ENCODE data around the gene UCN2. TPM values are rescaled to one million over a fixed set of nuclear protein-coding genes. Genes with fewer than 3 reads are reported as not detected.

Gene UCN2
- total RNA-seq, result not detected
- total RNA-seq, result 0.08 to 0.12 reads per million in 2 donors

DNA sequence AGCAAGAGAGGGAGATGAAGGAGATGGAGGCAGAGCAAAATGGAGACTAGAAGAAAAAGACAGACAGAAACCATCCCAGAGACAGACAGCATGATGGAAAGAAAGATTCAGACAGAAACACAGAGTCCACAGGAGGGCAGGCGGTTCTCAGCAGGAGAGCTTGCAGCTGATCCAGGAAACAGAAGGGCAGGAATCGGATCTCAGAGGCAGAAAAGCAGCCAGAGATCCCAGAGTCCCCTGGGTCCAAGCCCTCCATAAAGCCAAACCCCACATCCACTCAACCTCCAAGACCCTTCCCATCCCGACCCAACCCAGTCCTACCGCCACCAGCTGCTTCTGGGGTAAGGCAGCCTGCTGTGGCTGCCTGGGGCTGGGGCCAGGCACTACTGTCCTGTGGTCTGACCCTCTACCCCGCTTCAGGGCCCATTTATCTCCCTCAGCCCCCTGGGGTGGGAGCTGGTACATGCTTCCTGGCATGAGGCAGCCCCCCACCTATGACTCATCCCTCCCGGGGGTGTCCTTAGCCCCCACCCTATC lies at the start of gene UCN2:
UCN2 (minus strand) TSS at position 400 of the 537 bp plus-strand sequence. CDS start 657 bp downstream, outside the sequence.
- Mint-ChIP-seq H3K27ac (peak within 1 kb of the TSS; percentile 57), H3K36me3 (ENCODE audit: low read depth) (no peaks in the 10 kb centered on the region), H3K4me3 (no peak within 1 kb of the TSS), H3K4me1 (peaks cover 19% of the 10 kb centered on the region), H3K27me3 (peaks cover 9% of the 10 kb centered on the region)
- DNase-seq, result no peak
- ATAC-seq, result no peak
- H3K9me3 ChIP-seq (ENCODE audit: control insufficient read depth, low read length, poor library complexity, severe bottlenecking), result no peaks in the 10 kb centered on the region

- Mint-ChIP-seq H3K4me1 (peaks cover 14% of the 10 kb centered on the region), H3K27me3 (no peaks in the 10 kb centered on the region), H3K27ac (no peak overlapping the region), H3K36me3 (ENCODE audit: low read depth) (peaks cover 3% of the 10 kb centered on the region), H3K4me3 (no peak overlapping the region)
- DNase-seq (no peak), ATAC-seq (no peak)
- H3K9me3 ChIP-seq (ENCODE audit: control insufficient read depth, low read length, poor library complexity, severe bottlenecking), result no peaks in the 10 kb centered on the region
These were observed 48.7 kb upstream of the UCN2 start for GRCh38 chr3:48612309-48612708.

GRCh38 chr3:48609088-48610005 lies 45.8 kb upstream of the UCN2 start, which contains the start of gene UQCRC1:
TSS of gene UQCRC1 (minus strand) at chr3:48609646. CDS start at chr3:48609620, 26 bp downstream.
- DNase-seq (peak; percentile 89 to 90 (median 89)), ATAC-seq (peak; percentile 99)
- H3K9me3 ChIP-seq (ENCODE audit: control insufficient read depth, low read length, poor library complexity, severe bottlenecking), result no peaks in the 10 kb centered on the region
- peak within 1 kb of the TSS; percentile 91 for H3K27ac Mint-ChIP-seq
- peaks cover 18% of the 10 kb centered on the region for H3K4me1 Mint-ChIP-seq
- peak within 1 kb of the TSS; percentile 99 for H3K4me3 Mint-ChIP-seq
- no peaks in the 10 kb centered on the region for H3K27me3 Mint-ChIP-seq
- H3K36me3 Mint-ChIP-seq (ENCODE audit: low read depth), result peaks cover 3% of the 10 kb centered on the region

GRCh38 chr3:48607519-48607918 lies 43.9 kb upstream of the UCN2 start:
- ATAC-seq, result no peak
- Mint-ChIP-seq H3K4me3 (no peak overlapping the region), H3K4me1 (peaks cover 18% of the 10 kb centered on the region), H3K27me3 (no peaks in the 10 kb centered on the region), H3K36me3 (ENCODE audit: low read depth) (peaks cover 6% of the 10 kb centered on the region), H3K27ac (no peak overlapping the region)
- H3K9me3 ChIP-seq (ENCODE audit: control insufficient read depth, low read length, poor library complexity, severe bottlenecking), result no peaks in the 10 kb centered on the region
- no peak for DNase-seq

GRCh38 chr3:48601622-48601994 lies 38.0 kb upstream of the UCN2 start:
- DNase-seq (no peak), ATAC-seq (no peak)
- Mint-ChIP-seq H3K36me3 (ENCODE audit: low read depth) (peaks cover 5% of the 10 kb centered on the region), H3K27ac (no peak overlapping the region), H3K4me1 (peaks cover 8% of the 10 kb centered on the region), H3K4me3 (no peak overlapping the region), H3K27me3 (no peaks in the 10 kb centered on the region)
- no peaks in the 10 kb centered on the region for H3K9me3 ChIP-seq (ENCODE audit: control insufficient read depth, low read length, poor library complexity, severe bottlenecking)

DNA sequence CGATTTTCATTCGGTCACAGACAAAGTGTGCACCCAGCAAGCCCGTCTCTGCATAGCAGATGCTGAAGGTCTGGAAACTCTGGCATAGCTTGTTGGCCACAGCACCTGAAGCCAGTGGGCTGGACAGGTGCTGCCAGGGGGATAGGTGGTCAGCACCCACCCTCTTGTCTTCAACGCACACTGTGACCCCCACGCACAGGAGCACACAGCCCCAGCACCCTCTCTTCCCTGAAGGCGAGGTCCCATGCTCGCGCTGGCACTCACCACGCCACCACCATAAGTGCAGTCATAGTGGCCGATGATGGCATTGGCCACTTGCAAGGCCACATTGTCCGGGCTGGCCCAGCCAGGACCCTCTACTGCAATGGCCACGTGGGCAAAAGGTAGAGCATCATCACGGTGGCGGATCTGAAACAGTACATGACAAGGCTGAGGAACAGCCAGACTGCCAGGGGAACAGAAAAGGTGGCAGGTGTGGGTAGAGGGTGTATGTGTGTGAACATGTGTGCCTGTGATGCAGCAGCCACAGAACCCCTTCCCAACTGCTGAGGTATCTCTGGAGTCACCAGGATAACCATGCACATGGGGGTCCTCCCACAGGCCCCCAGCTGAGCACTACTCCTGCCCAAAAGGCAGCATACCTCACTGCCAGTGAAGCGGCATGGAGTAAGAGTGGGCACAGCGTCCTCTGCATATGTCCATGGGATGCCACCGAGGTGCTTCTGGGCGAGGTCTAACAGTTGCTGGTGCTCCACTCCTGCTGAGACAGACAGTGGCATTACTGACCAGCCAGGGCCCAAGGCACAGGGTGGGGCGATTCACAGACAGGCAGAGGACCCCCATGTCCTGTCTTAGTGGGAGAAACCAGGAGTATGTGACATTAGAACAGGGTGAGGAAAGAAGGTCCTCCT lies 37.4 kb upstream of the UCN2 start:
- Mint-ChIP-seq H3K27ac (no peak overlapping the region), H3K4me3 (no peak overlapping the region), H3K36me3 (ENCODE audit: low read depth) (peaks cover 5% of the 10 kb centered on the region), H3K4me1 (peaks cover 11% of the 10 kb centered on the region), H3K27me3 (peaks cover 6% of the 10 kb centered on the region)
- ATAC-seq, result no peak
- no peaks in the 10 kb centered on the region for H3K9me3 ChIP-seq (ENCODE audit: control insufficient read depth, low read length, poor library complexity, severe bottlenecking)
- no peak for DNase-seq

GRCh38 chr3:48599509-48600285 lies 36.1 kb upstream of the UCN2 start:
- Mint-ChIP-seq H3K4me3 (no peak overlapping the region), H3K4me1 (peaks cover 14% of the 10 kb centered on the region), H3K36me3 (ENCODE audit: low read depth) (peaks cover 5% of the 10 kb centered on the region), H3K27me3 (peaks cover 8% of the 10 kb centered on the region), H3K27ac (no peak overlapping the region)
- no peak for ATAC-seq
- DNase-seq, result no peak
- no peaks in the 10 kb centered on the region for H3K9me3 ChIP-seq (ENCODE audit: control insufficient read depth, low read length, poor library complexity, severe bottlenecking)

DNA sequence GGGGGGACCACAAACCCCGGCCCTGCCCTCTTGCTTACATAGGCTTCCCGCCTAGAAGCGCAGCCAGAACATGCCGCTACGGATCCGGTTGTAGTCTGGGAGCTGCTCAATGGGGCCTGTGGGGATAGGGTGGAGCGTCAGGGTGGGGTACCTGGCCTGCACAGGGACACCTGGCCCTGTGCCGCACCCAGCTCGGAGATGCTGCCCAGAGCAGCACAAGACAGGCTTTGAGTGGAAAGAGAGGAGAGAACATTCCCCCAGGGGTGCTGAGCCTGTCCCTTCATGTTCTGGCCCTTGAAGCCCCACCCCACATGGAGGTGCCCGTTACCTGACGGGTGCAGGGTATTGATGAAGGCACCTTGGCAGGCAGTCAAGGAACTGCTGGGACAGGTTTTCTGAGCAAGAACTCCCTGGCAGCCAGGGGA lies 35.5 kb upstream of the UCN2 start:
- no peak overlapping the region for H3K27ac Mint-ChIP-seq
- H3K36me3 Mint-ChIP-seq (ENCODE audit: low read depth), result peaks cover 5% of the 10 kb centered on the region
- no peaks in the 10 kb centered on the region for H3K9me3 ChIP-seq (ENCODE audit: control insufficient read depth, low read length, poor library complexity, severe bottlenecking)
- no peak for ATAC-seq
- no peak overlapping the region for H3K4me3 Mint-ChIP-seq
- H3K27me3 Mint-ChIP-seq, result peaks cover 14% of the 10 kb centered on the region
- peaks cover 14% of the 10 kb centered on the region for H3K4me1 Mint-ChIP-seq
- DNase-seq, result no peak

DNA sequence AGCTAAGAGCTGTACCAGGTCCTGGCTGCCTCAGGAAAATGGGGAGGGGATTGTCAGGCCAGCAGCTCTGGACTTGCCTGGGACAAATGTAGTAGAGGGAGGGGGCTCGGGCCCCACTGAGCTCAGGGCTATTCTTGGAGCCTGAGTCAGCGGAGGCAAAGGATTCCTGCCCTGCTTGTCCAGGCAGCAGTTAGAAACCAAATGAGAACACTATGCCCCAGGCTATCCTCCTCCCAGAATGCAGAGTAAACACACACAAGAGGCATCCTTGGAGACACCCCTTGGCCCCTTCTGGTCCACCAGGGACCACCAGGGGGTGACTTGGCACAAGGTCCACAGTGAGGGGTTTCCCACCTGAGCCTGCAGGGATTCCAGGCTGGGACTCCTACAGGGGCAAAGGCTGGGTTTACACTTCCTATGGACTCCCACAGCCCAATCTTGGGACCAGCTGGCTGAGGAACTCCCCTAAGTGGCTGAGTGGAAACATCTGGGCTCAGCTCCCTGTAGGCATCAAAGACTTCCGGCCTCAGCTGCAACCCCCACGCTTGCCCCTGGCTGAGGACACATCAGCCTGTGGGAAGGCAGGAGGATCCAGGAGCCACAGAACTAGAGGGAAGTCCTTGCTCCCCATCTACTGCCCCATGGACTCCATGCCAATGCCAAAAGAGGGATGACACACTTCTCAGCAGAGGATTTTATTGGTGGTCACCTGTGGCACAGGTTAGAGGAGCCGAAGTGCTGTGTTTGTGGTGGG lies 34.9 kb upstream of the UCN2 start:
- DNase-seq (no peak), ATAC-seq (no peak)
- Mint-ChIP-seq H3K4me3 (no peak overlapping the region), H3K27me3 (peaks cover 20% of the 10 kb centered on the region), H3K4me1 (peaks cover 14% of the 10 kb centered on the region), H3K27ac (no peak overlapping the region), H3K36me3 (ENCODE audit: low read depth) (peaks cover 5% of the 10 kb centered on the region)
- no peaks in the 10 kb centered on the region for H3K9me3 ChIP-seq (ENCODE audit: control insufficient read depth, low read length, poor library complexity, severe bottlenecking)

DNA sequence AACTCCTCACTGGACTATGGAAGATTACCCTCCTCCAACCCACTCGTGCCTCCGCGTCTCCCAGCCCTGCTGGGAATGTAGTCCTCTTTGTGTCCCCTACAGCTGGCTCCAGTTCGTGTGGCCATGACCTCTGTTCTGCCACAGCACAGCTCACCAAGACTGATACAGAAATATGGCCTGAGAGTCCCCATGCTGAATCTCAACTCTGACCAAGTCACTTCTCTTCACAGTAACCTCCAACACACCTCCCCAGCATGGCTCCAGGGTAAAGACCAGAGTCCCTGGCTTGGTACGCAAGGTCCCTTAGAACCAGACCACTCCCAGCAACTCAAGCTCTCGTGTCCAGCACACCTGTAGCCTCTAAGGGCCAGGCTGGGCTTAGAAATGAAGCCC lies 33.8 kb upstream of the UCN2 start:
- Mint-ChIP-seq H3K27ac (peak overlapping the region; percentile 85), H3K27me3 (peaks cover 25% of the 10 kb centered on the region), H3K36me3 (ENCODE audit: low read depth) (peaks cover 2% of the 10 kb centered on the region), H3K4me3 (peak overlapping the region; percentile 45), H3K4me1 (peaks cover 14% of the 10 kb centered on the region)
- ATAC-seq (no peak), DNase-seq (no peak)
- H3K9me3 ChIP-seq (ENCODE audit: control insufficient read depth, low read length, poor library complexity, severe bottlenecking), result no peaks in the 10 kb centered on the region

DNA sequence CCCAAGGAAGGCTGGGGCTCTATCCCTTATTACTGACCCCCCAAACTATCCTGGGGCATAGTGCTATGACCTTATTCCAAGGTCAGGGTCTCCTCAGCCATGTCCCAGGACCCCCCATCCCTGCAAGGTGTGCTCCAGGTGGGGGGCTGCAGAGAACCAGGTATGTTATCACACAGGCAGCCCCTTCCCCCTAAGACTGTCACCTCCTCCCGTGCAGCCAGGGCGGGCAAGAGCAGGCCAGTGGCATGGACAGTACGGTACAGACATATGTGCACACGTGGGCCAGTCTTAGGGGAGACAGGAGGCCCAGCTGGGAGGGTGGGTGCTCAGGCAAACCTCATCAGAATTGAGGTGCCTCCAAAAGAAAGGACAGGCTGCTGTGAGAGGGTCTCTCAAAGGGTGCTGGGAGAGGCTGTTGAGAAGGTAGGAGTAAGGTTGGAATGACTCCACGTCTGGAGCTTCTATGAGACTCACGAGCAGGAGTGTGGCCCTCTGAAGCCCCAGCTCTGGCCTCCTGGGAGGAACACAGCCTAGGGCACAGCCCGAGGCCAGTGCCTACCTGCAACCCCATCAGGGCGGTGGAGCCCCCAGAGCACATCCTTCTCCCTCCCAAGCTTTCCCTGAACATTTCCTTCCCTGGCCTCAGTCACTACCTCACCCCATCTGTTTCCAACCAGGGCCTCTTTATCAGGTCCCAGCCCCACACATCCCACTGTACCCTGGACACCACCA lies 33.3 kb upstream of the UCN2 start:
- no peaks in the 10 kb centered on the region for H3K9me3 ChIP-seq (ENCODE audit: control insufficient read depth, low read length, poor library complexity, severe bottlenecking)
- peaks cover 14% of the 10 kb centered on the region for H3K4me1 Mint-ChIP-seq
- no peaks in the 10 kb centered on the region for H3K36me3 Mint-ChIP-seq (ENCODE audit: low read depth)
- peak overlapping the region; percentile 85 for H3K27ac Mint-ChIP-seq
- no peak overlapping the region for H3K4me3 Mint-ChIP-seq
- DNase-seq, result no peak
- H3K27me3 Mint-ChIP-seq, result peaks cover 25% of the 10 kb centered on the region
- ATAC-seq, result no peak
